T-helper 9 cell (primary cell): ENCODE results near the gene CACNA1B.
"Not testable (repeated sequence)": the region's sequence is repeated elsewhere in the genome, so short reads cannot be mapped to it uniquely, and the experiment has no call there.

Experiments
- DNase-seq: peaks from one replicate; pipeline ENCODE4 v3.0.0-alpha.2; 2020
- total RNA-seq, 2 donors: gene quantifications; one replicate each; lab custom pipeline; 2026; lab: John Stamatoyannopoulos, UW

Gene CACNA1B
- total RNA-seq: 0 to 0.21 reads per million in 2 donors

DNA sequence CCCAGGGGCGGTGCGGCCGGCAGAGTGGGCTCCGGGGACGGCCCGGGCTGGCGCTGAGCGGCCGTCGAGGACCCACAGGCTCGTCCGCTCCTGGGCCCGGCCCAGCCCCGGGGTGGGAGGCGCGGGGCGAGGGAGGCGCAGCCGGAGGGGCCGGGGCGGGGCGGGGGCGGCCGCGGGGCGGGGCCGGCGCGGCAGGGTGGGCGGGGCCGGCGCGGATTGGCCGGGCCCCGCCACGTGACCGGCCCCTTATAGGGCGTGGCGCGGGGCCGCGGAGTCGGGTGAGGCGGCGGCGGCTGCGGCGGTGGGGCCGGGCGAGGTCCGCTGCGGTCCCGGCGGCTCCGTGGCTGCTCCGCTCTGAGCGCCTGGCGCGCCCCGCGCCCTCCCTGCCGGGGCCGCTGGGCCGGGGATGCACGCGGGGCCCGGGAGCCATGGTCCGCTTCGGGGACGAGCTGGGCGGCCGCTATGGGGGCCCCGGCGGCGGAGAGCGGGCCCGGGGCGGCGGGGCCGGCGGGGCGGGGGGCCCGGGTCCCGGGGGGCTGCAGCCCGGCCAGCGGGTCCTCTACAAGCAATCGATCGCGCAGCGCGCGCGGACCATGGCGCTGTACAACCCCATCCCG lies at the start of gene CACNA1B:
Gene CACNA1B (plus strand): TSS at position 277 of the 617 bp plus-strand sequence. CDS start 152 bp downstream, at position 429.
- DNase-seq: not testable (repeated sequence)

DNA sequence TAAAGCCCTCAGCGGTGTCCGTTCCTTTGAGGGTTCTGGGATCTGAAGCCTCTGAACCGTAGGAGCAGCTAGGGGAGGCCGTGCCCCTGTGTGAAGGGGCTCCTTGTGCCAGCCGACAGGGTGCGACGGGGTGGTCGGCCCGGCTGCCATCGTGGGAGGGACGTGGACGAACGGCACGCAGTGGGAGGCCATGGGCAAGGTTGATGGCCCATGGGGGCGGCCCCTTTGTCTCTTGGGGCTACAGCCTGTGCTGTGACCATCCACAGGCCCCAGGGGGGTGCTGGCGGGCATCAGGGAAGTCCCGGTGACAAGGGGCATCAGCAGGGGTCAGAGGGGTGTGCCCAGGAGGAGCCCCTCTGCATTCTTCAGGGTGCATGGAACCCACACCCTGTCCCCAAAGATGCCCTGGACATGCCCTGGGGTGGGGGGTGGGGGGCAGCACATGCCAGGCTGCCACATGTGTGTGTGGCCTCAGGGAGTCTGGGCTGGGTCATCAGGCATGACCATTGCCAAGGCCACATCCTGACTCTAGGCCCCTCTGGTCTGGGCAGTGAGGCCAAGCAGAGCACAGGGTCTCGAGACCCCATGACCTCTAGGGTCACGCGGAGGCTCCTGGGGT lies 49.6 kb upstream of the CACNA1B start:
- no peak for DNase-seq

- no peak for DNase-seq
These were observed 48.9 kb upstream of the CACNA1B start for GRCh38 chr9:137828527-137829259.

GRCh38 chr9:137829260-137829996 lies 48.2 kb upstream of the CACNA1B start:
- no peak for DNase-seq

- no peak for DNase-seq
These were observed 45.3 kb upstream of the CACNA1B start for GRCh38 chr9:137832191-137832700.

DNA sequence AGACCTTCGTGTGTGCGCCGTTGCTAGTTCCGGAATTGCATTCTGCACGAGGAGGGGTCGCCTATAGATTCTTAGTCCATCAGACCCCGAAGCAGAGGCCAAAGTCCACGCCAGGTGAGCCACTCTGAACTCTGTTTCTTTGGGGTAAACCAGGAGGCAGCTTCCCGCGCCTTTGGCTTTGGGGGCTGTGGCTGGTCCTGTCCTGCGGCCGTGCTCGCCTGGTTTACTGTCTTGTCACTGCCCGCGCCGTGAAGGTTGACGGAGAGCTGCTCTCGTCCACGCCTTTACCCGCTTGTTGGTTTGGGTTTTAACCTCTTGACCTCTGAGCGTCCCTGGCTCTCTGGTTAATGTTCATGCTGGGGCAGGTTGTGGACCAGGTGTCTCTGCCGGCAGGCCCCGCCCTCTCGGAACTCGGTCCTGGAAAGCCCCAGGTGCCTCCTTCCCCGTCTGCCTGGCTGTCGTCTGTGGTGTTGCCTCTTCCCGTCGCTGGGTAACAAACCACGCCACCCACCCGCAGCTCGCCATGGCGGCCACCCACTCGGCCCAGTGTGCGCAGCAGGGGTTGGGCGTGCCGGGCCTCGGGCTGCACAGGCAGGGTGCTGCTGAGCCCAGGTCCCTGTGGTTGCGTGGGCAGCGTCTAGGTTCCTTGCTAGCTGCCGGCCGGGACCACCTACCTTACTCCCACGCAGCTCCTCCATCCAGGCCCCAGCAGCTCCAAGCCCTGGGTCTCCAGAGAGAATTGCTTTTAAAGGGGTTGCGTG lies 44.6 kb upstream of the CACNA1B start:
- no peak for DNase-seq

GRCh38 chr9:137833721-137834613 lies 43.6 kb upstream of the CACNA1B start:
- no peak for DNase-seq

DNA sequence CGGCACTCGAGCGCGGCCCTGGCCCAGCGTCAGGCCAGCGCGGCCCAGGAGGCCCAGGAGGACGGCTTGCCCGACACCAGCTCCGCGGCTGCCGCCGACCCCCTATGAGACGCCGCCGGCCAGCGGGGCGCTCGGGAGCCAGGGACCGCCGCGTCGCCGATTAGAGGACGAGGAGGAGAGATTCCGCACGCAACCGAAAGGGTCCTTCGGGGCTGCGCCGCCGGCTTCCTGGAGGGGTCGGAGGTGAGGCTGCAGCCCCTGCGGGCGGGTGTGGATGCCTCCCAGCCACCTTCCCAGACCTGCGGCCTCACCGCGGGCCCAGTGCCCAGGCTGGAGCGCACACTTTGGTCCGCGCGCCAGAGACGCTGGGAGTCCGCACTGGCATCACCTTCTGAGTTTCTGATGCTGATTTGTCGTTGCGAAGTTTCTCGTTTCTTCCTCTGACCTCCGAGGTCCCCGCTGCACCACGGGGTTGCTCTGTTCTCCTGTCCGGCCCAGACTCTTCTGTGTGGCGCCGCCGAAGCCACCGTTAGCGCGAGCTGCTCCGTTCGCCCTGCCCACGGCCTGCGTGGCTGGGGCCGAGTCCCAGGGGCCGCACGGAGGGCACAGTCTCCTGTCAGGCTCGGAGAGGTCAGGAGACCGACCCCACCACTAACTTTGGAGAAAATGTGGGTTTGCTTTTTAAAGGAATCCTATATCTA lies 42.6 kb upstream of the CACNA1B start:
- no peak for DNase-seq

DNA sequence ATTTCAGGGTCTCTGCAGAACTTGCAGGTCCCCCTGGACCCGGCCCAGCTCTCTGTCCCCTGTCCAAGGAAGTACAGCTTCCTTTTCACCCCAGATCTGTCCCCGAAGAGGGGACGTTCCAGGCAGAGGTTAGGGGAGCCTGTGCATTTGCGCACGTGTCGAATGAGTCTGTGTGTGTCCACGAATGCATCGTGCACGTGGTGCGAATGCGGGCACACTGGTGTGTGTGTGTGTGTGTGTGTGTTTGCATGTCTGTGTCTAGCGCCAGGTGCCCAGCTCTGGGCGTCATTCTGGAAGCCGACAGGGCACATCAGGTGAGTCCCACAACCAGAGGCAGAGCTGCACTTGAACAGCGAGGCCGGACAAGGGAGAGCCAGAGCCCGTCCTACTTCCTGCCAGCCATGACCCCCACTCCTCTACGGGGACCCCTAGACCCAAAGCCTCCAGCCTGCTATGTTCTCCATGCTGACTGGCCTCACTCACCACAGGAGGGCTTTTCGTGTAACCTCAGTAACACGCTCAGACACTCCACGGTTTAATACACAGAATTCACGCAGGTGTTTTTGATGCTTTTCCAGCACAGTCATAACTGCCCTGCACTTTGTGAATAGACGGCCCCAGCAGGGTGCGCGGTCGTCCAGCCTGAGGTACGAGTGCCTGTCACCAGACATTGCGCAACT lies 41.3 kb upstream of the CACNA1B start:
- no peak for DNase-seq

DNA sequence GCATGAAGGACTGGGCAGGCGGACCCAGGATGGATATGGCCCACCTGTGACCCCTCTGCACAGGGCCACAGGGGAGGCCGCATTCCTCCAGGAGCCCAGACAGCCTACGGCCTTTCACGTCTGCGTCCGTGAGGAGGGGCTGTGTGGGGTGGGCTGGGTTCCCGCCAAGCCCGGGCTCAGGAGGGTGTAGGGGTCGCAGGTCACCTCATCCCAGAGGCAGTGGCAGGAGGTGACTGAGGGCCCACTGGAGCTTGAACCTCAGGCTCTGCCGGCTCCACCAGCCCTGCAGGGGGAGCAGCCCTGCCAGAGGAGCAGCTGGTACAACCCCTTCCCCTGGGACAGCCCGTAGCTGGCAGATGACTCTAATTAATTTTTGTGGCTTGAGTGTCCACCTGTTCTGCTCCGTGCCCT lies 40.7 kb upstream of the CACNA1B start:
- no peak for DNase-seq

DNA sequence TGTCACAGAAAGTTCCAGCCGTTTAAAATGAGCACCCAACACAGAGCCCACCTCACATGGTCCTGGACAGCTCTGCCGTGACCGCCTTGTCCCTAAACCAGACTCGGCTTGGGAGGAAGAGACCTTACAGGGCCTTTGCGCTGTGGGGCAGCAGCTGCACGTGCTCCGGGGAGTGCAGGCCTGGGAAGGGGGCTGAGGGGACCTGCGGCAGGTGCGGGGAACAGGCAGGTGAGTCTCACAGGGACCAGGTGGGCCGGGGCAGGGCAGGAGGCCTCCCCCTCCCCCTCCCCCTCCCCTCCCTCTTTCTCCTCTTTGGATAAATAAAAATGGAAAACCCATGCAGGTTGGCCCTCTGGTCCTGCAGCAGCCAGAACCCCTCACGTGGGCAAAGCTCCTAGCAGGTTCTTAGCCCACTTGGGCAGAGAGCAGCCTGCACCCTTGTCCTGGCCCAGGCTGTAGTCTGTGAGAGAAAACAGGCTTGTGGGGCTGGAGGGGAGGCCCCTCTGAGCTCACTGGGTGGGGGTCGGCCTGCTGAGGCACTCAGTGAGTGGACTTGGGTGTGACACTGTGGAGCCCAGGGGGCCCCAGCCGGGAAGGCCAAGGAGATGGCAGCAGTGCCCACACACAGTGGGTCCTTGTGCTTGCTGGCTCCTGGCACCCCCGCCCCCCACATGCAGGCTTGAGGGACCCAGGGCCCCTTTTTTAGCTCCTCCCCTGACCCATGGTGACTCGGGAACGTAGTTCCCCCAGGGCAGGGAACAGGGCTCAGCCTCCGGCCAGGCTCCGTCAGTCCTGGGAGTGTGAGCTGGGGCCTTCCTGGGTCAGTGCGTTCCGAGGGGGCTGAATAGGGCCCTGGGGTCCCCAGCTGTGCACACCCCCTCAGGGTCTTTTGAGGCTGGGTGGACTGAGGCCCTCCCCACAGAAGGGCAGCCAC lies 40.0 kb upstream of the CACNA1B start:
- no peak for DNase-seq

DNA sequence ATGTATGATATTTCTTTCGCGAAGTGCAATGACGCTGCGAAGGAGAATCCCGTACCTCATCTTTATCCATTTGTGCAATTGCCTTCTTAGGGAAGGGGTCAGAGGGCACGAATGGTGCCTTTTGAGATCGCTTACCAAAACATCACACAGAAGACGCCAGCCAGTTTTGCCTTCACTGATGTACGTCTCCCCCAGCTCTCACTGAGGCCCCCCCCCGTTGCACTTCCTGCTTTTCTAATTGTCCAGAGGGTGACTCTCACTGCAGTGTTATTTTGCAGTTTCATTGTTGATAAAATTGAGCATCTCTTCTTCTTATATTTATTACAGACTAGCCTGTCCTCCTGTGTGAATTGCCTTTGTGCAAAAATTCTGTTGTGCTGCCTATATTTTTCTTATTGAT lies 39.0 kb upstream of the CACNA1B start:
- no peak for DNase-seq

DNA sequence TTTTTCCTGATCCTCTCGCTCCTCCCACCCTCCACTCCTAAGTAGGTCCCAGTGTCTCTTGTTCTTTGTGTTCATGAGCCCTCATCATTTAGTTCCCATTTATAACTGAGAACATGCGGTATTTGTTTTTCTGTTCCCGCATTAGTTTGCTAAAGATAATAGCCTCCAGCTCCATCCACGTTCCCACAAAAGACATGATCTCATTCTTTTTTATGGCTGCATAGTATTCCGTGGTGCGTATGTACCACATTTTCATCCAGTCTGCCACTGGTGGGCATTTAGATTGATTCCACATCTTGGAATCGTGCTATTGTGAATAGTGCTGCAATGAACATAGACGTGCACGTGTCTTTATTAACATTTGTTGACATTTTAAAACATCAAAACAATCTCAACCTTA lies 34.2 kb upstream of the CACNA1B start:
- DNase-seq: no peak

- DNase-seq: no peak
These were observed 25.9 kb upstream of the CACNA1B start for GRCh38 chr9:137851516-137852267.

DNA sequence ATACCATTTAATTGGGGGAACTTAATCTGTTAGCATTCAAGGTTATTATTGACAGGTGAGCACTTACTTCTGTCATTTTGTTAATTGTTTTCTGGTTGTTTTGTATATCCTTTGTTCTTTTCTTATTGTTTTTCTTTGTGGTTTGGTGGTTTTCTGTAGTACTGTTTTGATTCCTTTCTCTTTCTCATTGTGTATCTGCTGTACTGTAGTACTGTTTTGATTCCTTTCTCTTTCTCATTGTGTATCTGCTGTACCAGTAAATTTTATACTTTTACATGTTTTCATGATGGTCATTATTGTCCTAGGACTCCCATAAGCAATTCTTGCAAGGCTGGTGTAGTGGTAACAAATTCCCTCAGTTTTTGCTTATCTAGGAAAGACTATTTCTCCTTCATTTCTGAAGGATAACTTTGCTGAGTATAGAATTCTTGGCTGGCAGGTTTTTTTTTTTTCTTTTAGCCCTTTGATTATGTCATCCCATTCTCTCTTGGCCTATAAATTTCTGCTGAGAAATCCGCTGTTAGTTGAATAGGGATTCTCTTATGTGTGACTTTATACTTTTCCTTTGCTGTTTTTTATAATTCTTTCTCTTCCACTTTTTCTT lies 24.1 kb upstream of the CACNA1B start:
- no peak for DNase-seq

GRCh38 chr9:137860361-137860760 lies 17.2 kb upstream of the CACNA1B start:
- DNase-seq: no peak

DNA sequence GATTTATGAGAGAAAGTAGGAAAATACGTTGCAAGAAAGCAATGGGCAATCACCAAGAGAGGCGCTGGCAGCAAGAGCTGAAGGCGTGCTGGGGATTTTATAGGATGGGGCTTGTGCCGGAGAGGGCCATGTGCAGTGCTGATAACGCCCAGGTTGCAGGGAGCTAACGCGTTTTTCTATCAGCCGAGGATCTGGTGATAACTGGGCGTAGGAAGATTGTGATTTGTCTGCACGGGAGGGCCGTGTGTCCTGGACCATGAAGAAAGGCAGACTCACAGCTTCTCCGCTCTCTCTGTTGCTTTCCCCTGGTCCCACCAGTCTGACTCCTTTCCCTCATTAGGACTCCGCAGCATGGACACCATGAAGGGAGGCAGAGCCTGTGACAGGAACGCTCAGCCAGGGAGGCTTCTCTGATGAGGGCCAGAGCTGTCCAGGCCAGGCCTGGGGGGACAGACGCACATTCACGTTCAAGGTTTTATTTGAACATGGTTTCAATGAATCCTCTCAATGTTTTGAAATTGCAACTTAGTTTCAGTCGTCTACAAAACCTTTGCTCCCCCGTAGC lies 11.9 kb upstream of the CACNA1B start:
- DNase-seq: no peak
